Measurements from ENCODE around the gene ARHGEF6.

The ARHGEF6 gene

GRCh38 chrX:136714626-136715599 lies 65.8 kb downstream of the ARHGEF6 start:
- peaks cover 5% of the 10 kb centered on the region for H3K36me3 Mint-ChIP-seq (ENCODE audit: low read depth)
- ATAC-seq (peak; percentile 55), DNase-seq (no peak)
- H3K9me3 Mint-ChIP-seq = no peaks in the 10 kb centered on the region
- H3K27me3 Mint-ChIP-seq = no peaks in the 10 kb centered on the region
- H3K27ac Mint-ChIP-seq = peak overlapping the region; percentile 82
- peak overlapping the region; percentile 63 for H3K4me3 Mint-ChIP-seq
- peaks cover 68% of the 10 kb centered on the region for H3K4me1 Mint-ChIP-seq

- no peak for DNase-seq
- no peaks in the 10 kb centered on the region for H3K9me3 Mint-ChIP-seq
- H3K36me3 Mint-ChIP-seq (ENCODE audit: low read depth) = peaks cover 7% of the 10 kb centered on the region
- peaks cover 84% of the 10 kb centered on the region for H3K4me1 Mint-ChIP-seq
- no peak for ATAC-seq
- H3K27me3 Mint-ChIP-seq = no peaks in the 10 kb centered on the region
- H3K27ac Mint-ChIP-seq = peak overlapping the region; percentile 62
- no peak overlapping the region for H3K4me3 Mint-ChIP-seq
These were observed 68.0 kb downstream of the ARHGEF6 start for GRCh38 chrX:136712650-136713310.

- Mint-ChIP-seq H3K36me3 (ENCODE audit: low read depth) (peaks cover 11% of the 10 kb centered on the region), H3K9me3 (no peaks in the 10 kb centered on the region), H3K27me3 (no peaks in the 10 kb centered on the region), H3K27ac (peak overlapping the region; percentile 98), H3K4me3 (peak overlapping the region; percentile 19), H3K4me1 (peaks cover 74% of the 10 kb centered on the region)
- ATAC-seq = no peak
- peak; percentile 27 for DNase-seq
These were observed 69.6 kb downstream of the ARHGEF6 start for GRCh38 chrX:136711147-136711546.

GRCh38 chrX:136710325-136710951 lies 70.3 kb downstream of the ARHGEF6 start:
- peaks cover 69% of the 10 kb centered on the region for H3K4me1 Mint-ChIP-seq
- no peak for DNase-seq

GRCh38 chrX:136708348-136708747 lies 72.4 kb downstream of the ARHGEF6 start:
- Mint-ChIP-seq H3K27me3 (no peaks in the 10 kb centered on the region), H3K9me3 (no peaks in the 10 kb centered on the region), H3K36me3 (ENCODE audit: low read depth) (peaks cover 28% of the 10 kb centered on the region), H3K4me3 (no peak overlapping the region), H3K4me1 (peaks cover 60% of the 10 kb centered on the region), H3K27ac (no peak overlapping the region)
- ATAC-seq = no peak
- DNase-seq = no peak

More at GRCh38 chrX:136710325-136710951, 70.3 kb downstream of the ARHGEF6 start:
- H3K27ac Mint-ChIP-seq = peak overlapping the region; percentile 98
- H3K9me3 Mint-ChIP-seq = no peaks in the 10 kb centered on the region
- H3K4me3 Mint-ChIP-seq = peak overlapping the region; percentile 45
- ATAC-seq = peak; percentile 91
- H3K27me3 Mint-ChIP-seq = no peaks in the 10 kb centered on the region
- peaks cover 17% of the 10 kb centered on the region for H3K36me3 Mint-ChIP-seq (ENCODE audit: low read depth)

- DNase-seq (no peak), ATAC-seq (no peak)
- peak overlapping the region; percentile 75 for H3K27ac Mint-ChIP-seq
- H3K9me3 Mint-ChIP-seq = peaks cover 23% of the 10 kb centered on the region
- no peaks in the 10 kb centered on the region for H3K27me3 Mint-ChIP-seq
- H3K4me1 Mint-ChIP-seq = peaks cover 55% of the 10 kb centered on the region
- H3K4me3 Mint-ChIP-seq = no peak overlapping the region
- H3K36me3 Mint-ChIP-seq (ENCODE audit: low read depth) = peaks cover 34% of the 10 kb centered on the region
These were observed 83.6 kb downstream of the ARHGEF6 start for GRCh38 chrX:136697156-136697555.

- ATAC-seq = peak; percentile 76
- H3K4me3 Mint-ChIP-seq = peak overlapping the region; percentile 58
- no peak for DNase-seq
- H3K27ac Mint-ChIP-seq = peak overlapping the region; percentile 87
- peaks cover 81% of the 10 kb centered on the region for H3K4me1 Mint-ChIP-seq
- H3K36me3 Mint-ChIP-seq (ENCODE audit: low read depth) = peaks cover 23% of the 10 kb centered on the region
- H3K9me3 Mint-ChIP-seq = peaks cover 11% of the 10 kb centered on the region
- H3K27me3 Mint-ChIP-seq = no peaks in the 10 kb centered on the region
These were observed 86.2 kb downstream of the ARHGEF6 start for GRCh38 chrX:136694431-136695087.

- H3K4me1 Mint-ChIP-seq = peaks cover 92% of the 10 kb centered on the region
- no peak for DNase-seq
- H3K27me3 Mint-ChIP-seq = no peaks in the 10 kb centered on the region
- H3K9me3 Mint-ChIP-seq = no peaks in the 10 kb centered on the region
- H3K4me3 Mint-ChIP-seq = no peak overlapping the region
- no peak overlapping the region for H3K27ac Mint-ChIP-seq
- ATAC-seq = no peak
- H3K36me3 Mint-ChIP-seq (ENCODE audit: low read depth) = peaks cover 19% of the 10 kb centered on the region
These were observed 88.5 kb downstream of the ARHGEF6 start for GRCh38 chrX:136692271-136692670.

GRCh38 chrX:136691028-136691809 lies 89.5 kb downstream of the ARHGEF6 start:
- Mint-ChIP-seq H3K36me3 (ENCODE audit: low read depth) (peaks cover 18% of the 10 kb centered on the region), H3K4me1 (peaks cover 91% of the 10 kb centered on the region), H3K27me3 (no peaks in the 10 kb centered on the region), H3K9me3 (no peaks in the 10 kb centered on the region), H3K4me3 (no peak overlapping the region), H3K27ac (peak overlapping the region; percentile 78)
- DNase-seq (no peak), ATAC-seq (no peak)

- H3K27me3 Mint-ChIP-seq = no peaks in the 10 kb centered on the region
- H3K36me3 Mint-ChIP-seq (ENCODE audit: low read depth) = peaks cover 16% of the 10 kb centered on the region
- peak overlapping the region; percentile 78 for H3K27ac Mint-ChIP-seq
- ATAC-seq = peak; percentile 21
- peaks cover 73% of the 10 kb centered on the region for H3K4me1 Mint-ChIP-seq
- peak overlapping the region; percentile 11 for H3K4me3 Mint-ChIP-seq
- no peak for DNase-seq
- H3K9me3 Mint-ChIP-seq = no peaks in the 10 kb centered on the region
These were observed 91.3 kb downstream of the ARHGEF6 start for GRCh38 chrX:136689436-136689835.

GRCh38 chrX:136687457-136687856 lies 93.3 kb downstream of the ARHGEF6 start:
- H3K4me1 Mint-ChIP-seq = peaks cover 57% of the 10 kb centered on the region
- peaks cover 16% of the 10 kb centered on the region for H3K36me3 Mint-ChIP-seq (ENCODE audit: low read depth)
- no peaks in the 10 kb centered on the region for H3K27me3 Mint-ChIP-seq
- peak; percentile 94 for ATAC-seq
- peak; percentile 42 for DNase-seq
- H3K27ac Mint-ChIP-seq = peak overlapping the region; percentile 76
- no peaks in the 10 kb centered on the region for H3K9me3 Mint-ChIP-seq
- H3K4me3 Mint-ChIP-seq = peak overlapping the region; percentile 10

GRCh38 chrX:136684120-136684519 lies 96.6 kb downstream of the ARHGEF6 start:
- peaks cover 25% of the 10 kb centered on the region for H3K4me1 Mint-ChIP-seq
- ATAC-seq (no peak), DNase-seq (no peak)
- no peak overlapping the region for H3K27ac Mint-ChIP-seq
- H3K27me3 Mint-ChIP-seq = no peaks in the 10 kb centered on the region
- no peaks in the 10 kb centered on the region for H3K9me3 Mint-ChIP-seq
- no peak overlapping the region for H3K4me3 Mint-ChIP-seq
- peaks cover 34% of the 10 kb centered on the region for H3K36me3 Mint-ChIP-seq (ENCODE audit: low read depth)

GRCh38 chrX:136679531-136679930 lies 101.2 kb downstream of the ARHGEF6 start:
- no peaks in the 10 kb centered on the region for H3K27me3 Mint-ChIP-seq
- no peak for DNase-seq
- ATAC-seq = no peak
- H3K36me3 Mint-ChIP-seq (ENCODE audit: low read depth) = peaks cover 42% of the 10 kb centered on the region
- H3K27ac Mint-ChIP-seq = no peak overlapping the region
- no peak overlapping the region for H3K4me3 Mint-ChIP-seq
- peaks cover 42% of the 10 kb centered on the region for H3K4me1 Mint-ChIP-seq
- no peaks in the 10 kb centered on the region for H3K9me3 Mint-ChIP-seq

Measured in activated naive CD8-positive, alpha-beta T cell treated with anti-CD3 and anti-CD28 coated beads, Interleukin-2, amount 50 U/mL, for 24 hours (primary cell).